IPS-18a (cell line): Measurements from ENCODE around the gene MTA1.

Experiments
- H3K27ac ChIP-seq: one replicate; pipeline ENCODE4 v1.5.1; 2013; ENCODE audit warnings: low read length
- H3K27me3 ChIP-seq: one replicate; pipeline ENCODE4 v1.6.1; 2013; ENCODE audit warnings: mild to moderate bottlenecking, low read length; ENCODE audit not compliant: control insufficient read depth, insufficient read depth
- H3K36me3 ChIP-seq: one replicate; pipeline ENCODE4 v1.6.1; 2013; ENCODE audit warnings: low read depth, low read length; ENCODE audit not compliant: control insufficient read depth
- H3K4me1 ChIP-seq: one replicate; pipeline ENCODE4 v1.6.1; 2013; ENCODE audit warnings: low read depth, low read length; ENCODE audit not compliant: control insufficient read depth
- H3K4me3 ChIP-seq: one replicate; pipeline ENCODE4 v1.5.1; 2013; ENCODE audit warnings: low read length
- H3K9ac ChIP-seq: one replicate; pipeline ENCODE4 v1.6.1; 2013; ENCODE audit warnings: mild to moderate bottlenecking, low read length, moderate library complexity
- H3K9me3 ChIP-seq: one replicate; pipeline ENCODE4 v1.6.1; 2013; ENCODE audit warnings: low read depth, low read length; ENCODE audit not compliant: control insufficient read depth

Gene MTA1

DNA sequence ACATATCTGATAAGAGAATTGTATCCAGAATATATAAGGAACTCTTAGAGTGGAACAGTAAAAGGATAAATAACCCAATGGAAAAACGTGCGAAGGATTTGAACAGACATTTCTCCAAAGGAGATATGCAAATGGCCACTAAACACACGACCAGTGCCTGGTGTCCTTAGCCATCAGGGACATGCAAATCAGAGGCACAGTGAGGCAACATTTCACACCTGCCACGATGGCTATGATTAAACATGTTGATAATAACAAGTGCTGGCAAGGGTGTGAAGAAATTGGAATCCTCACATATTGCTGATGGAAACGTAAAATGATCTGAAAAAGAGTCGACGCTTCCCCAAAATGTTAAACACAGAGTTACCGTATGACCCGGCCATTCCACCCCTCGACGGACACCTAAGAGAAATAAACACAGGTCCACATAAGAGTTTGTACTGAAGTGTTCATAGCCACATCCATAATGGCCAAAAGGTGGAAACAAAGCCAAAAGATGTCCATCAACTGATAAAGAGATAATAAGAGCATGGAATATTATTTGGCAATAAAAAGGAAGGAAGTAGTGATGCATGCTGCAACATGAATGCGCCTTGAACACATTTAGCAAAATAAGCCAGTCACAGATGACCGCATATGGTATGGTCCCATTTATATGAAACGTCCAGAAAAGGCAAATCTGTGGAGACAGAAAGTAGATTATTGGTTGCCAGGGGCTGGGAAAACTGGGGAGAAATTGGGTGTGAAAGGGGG is 100.5 kb downstream of the MTA1 start:
- Histone ChIP-seq H3K27me3 (peaks cover 27% of the 10 kb centered on the region), H3K4me3 (no peak overlapping the region), H3K36me3 (no peaks in the 10 kb centered on the region), H3K9me3 (peaks cover 5% of the 10 kb centered on the region), H3K27ac (no peak overlapping the region), H3K4me1 (no peaks in the 10 kb centered on the region), H3K9ac (no peak overlapping the region)
